OCI-LY3 (cell line): ENCODE results near the gene PAEP.

Source experiments
- EZH2phosphoT487 ChIP-seq: fragments of 200-600 bp; shearing (Covaris generic); IDR thresholded peaks from 2 replicates; pipeline ENCODE4 v1.6.1; 2018; ENCODE audit warnings: antibody characterized with exemption, mixed run types, low read depth
- TF ChIP-seq, protein P1 (sequence below): fragments of 200-600, 300-600 bp; sonication (generic); IDR thresholded peaks from 2 replicates; pipeline ENCODE4 v1.5.1; 2014; ENCODE audit warnings: antibody characterized with exemption, low read length, low read depth

DNA sequence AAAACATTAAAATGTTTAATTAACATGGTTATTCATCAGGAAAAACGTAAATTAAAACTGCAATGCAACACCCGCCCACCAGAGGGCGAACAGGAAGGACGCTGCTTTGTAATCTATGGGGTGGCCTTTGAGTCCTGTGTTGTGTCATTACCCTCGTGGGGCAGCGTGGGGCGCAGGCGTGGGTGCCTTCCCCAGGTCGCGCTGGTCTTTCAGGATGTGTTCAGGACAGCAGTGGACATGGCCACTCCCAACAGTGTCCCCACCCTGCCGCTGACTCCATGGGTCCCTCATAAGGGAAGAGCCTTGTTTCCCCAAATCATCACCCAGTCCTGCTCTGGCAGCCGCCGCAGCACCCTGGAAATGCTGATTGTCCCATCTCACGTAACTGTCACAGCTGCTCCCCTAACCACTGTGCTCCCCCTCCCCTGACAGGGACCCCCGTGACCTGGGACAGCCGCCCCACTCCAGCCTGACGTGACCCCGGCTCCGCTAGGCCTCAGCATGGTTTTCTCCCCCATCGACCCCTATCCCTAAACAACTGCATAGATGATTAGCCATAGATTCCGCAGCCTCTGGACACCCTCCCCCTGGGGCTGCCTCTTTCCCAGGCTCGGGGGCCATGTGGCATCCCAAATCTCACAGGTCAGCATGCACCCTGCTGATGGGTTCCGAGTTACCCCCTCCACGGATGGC, 41.4 kb downstream of the PAEP start:
- TF ChIP-seq, protein P1, sequence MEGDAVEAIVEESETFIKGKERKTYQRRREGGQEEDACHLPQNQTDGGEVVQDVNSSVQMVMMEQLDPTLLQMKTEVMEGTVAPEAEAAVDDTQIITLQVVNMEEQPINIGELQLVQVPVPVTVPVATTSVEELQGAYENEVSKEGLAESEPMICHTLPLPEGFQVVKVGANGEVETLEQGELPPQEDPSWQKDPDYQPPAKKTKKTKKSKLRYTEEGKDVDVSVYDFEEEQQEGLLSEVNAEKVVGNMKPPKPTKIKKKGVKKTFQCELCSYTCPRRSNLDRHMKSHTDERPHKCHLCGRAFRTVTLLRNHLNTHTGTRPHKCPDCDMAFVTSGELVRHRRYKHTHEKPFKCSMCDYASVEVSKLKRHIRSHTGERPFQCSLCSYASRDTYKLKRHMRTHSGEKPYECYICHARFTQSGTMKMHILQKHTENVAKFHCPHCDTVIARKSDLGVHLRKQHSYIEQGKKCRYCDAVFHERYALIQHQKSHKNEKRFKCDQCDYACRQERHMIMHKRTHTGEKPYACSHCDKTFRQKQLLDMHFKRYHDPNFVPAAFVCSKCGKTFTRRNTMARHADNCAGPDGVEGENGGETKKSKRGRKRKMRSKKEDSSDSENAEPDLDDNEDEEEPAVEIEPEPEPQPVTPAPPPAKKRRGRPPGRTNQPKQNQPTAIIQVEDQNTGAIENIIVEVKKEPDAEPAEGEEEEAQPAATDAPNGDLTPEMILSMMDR: peak; percentile 59
- no peak for TF ChIP-seq EZH2phosphoT487
